ENCODE measurements around the gene NAXD. TPM values are rescaled to one million over a fixed set of nuclear protein-coding genes. Genes with fewer than 3 reads are reported as not detected.
"Not testable (repeated sequence)": the region's sequence is repeated elsewhere in the genome, so short reads cannot be mapped to it uniquely, and the experiment has no call there.

NAXD gene
- total RNA-seq, 1 donor from 2014 or later = 27.4 TPM

DNA sequence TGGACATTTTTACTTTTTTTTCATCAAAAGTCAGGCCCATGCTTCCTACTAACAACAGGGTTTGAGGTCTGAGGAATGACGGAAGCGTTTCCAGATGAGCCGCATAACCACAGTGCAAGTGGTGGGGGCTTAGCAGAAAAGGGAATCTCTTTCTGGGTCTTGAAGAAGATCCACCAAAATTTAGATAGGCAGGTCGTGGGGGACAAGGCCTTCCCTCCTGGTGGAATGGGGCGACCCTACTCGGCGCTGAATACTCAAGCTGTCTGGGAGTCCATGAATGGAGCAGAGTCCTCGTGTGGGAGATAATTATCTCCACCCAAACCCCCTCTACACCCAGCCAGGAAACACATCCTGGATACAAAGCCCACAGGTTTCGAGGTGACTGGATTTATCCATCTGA lies 53.7 kb downstream of the NAXD start:
- Histone ChIP-seq H3K9me3 (no peaks in the 10 kb centered on the region), H3K4me3 (no peak overlapping the region), H3K27ac (no peak overlapping the region), H3K36me3 (peaks cover 57% of the 10 kb centered on the region), H3K27me3 (ENCODE audit: low read depth) (no peaks in the 10 kb centered on the region), H3K4me1 (no peaks in the 10 kb centered on the region)
- intact Hi-C loops (cut with DNase I) = no loop called here
- ATAC-seq (no peak), DNase-seq (no peak)
- TF ChIP-seq, protein P1, sequence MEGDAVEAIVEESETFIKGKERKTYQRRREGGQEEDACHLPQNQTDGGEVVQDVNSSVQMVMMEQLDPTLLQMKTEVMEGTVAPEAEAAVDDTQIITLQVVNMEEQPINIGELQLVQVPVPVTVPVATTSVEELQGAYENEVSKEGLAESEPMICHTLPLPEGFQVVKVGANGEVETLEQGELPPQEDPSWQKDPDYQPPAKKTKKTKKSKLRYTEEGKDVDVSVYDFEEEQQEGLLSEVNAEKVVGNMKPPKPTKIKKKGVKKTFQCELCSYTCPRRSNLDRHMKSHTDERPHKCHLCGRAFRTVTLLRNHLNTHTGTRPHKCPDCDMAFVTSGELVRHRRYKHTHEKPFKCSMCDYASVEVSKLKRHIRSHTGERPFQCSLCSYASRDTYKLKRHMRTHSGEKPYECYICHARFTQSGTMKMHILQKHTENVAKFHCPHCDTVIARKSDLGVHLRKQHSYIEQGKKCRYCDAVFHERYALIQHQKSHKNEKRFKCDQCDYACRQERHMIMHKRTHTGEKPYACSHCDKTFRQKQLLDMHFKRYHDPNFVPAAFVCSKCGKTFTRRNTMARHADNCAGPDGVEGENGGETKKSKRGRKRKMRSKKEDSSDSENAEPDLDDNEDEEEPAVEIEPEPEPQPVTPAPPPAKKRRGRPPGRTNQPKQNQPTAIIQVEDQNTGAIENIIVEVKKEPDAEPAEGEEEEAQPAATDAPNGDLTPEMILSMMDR (IDR thresholded peaks at IDR 0.05) = no peak

DNA sequence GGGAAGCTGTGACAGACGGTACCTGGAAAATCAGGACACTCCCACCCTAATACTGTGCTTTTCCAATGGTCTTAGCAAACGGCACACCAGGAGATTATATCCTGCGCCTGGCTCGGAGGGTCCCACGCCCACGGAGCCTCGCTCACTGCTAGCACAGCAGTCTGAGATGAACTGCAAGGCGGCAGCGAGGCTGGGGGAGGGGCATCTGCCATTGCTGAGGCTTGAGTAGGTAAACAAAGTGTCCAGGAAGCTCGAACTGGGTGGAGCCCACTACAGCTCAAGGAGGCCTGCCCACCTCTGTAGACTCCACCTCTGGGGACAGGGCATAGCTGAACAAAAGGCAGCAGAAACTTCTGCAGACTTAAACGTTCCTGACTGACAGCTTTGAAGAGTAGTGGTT lies 54.5 kb downstream of the NAXD start:
- H3K9me3 ChIP-seq; H3K4me3 ChIP-seq; ATAC-seq; intact Hi-C loops (cut with DNase I); DNase-seq; H3K27ac ChIP-seq; H3K4me1 ChIP-seq; H3K27me3 ChIP-seq (ENCODE audit: low read depth): not testable (repeated sequence)
- peaks cover 49% of the 10 kb centered on the region for H3K36me3 ChIP-seq

DNA sequence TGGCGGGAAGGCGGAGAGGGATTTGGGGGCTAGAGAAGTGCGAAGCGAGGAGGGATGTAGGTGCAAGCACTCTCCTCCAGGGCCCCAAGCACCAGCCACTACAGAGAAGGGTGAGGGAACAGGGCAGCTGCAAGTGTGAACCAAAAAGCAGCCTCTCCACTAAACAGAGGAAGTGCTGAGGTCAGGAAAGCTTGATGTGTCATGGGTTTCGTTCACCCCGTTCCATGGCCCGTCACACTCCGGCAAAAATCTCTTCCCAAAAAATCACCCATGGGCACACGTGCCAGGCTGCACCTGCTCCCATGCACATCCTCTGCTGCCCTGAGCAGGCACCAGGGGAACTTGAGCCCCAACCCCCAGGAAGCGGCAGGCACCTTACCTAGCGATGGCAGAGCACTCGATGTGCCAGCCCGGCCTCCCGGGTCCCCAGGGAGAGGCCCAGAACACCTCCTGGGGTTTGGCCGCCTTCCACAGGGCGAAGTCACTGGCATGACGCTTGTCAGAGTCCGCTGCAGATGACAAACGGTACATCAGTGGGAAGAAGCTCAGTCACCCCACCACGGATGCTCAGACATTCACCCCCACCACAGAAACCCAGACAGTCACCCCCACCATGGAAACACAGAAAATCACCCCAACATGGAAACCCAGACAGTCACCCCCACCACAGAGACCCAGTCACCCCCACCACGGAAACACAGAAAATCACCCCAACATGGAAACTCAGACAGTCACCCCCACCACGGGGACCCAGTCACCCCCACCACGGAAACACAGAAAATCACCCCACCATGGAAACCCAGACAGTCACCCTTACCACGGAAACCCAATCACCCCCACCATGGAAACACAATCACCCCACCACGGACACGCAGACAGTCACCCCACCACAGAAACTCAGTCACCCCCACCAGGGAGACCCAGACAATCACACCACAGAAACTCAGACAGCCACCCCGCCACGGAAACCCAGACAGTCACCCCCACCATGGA lies 61.5 kb downstream of the NAXD start:
- Histone ChIP-seq H3K9me3 (no peaks in the 10 kb centered on the region), H3K27me3 (ENCODE audit: low read depth) (no peaks in the 10 kb centered on the region), H3K27ac (peak overlapping the region; percentile 11), H3K4me3 (no peak overlapping the region), H3K36me3 (peaks cover 48% of the 10 kb centered on the region), H3K4me1 (no peaks in the 10 kb centered on the region)
- ATAC-seq (peak; percentile 69 to 72), DNase-seq (no peak)
- intact Hi-C loops (cut with DNase I) = no loop called here
- TF ChIP-seq, protein P1 (IDR thresholded peaks at IDR 0.05) = no peak

DNA sequence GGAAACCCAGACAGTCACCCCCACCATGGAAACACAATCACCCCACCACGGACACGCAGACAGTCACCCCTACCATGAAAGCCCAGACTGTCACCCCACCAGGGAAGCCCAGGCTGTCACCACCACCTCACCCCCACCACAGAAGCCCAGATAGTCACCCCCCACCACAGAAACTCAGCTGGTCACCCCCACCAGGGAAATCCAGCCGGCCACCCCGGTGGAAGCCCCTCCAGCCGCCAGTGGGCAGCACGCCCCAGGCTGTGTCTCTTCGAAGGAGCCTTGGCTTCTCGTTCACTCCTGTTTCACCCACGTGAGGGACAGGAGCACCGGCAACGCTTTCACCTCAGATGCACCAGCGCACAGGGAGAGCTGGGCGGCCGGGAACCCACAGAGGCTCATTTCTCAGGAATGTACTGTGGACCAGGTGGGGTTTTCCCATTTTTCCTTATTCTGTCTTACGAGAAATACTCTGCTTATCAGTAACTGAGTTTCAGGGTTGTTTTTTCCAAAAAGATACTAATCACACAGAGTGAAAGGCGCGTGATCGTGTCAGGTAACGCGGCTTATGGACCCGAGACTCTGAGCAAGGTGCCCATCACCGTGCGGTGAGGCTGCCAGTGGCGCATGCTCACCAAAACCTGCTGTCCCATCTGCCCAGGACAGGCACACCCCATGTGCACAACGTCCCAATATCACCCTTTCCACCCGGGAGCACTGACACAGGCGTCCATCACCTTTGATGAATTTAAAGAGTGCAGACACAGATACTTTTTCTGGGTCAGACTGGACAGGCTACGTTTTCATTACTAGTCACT lies 62.6 kb downstream of the NAXD start:
- ATAC-seq (no peak), DNase-seq (no peak)
- Histone ChIP-seq H3K36me3 (peaks cover 59% of the 10 kb centered on the region), H3K9me3 (no peaks in the 10 kb centered on the region), H3K4me1 (no peaks in the 10 kb centered on the region), H3K4me3 (no peak overlapping the region), H3K27me3 (ENCODE audit: low read depth) (no peaks in the 10 kb centered on the region), H3K27ac (no peak overlapping the region)
- TF ChIP-seq, protein P1 (IDR thresholded peaks at IDR 0.05) = no peak
- intact Hi-C loops (cut with DNase I) = no loop called here

DNA sequence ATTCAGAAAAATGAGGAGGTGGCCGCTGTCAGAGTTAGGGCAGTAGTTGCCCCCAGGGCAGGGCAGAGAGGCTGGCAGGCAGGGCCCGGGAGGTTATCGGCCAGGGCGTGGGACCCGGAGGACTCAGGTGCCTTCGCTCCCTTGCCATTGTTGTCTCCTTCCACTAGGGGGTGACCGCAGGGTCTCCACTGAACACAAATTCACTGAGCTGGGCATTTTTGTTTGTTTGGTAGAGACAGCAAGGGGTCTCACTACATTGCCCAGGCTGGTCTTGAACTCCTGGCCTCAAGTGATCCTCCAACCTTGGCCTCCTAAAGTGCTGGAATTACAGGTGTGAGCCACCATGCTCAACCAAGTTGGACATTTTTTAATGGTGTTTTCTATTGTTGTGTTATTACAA lies 65.5 kb downstream of the NAXD start:
- H3K9me3 ChIP-seq = no peaks in the 10 kb centered on the region
- peaks cover 82% of the 10 kb centered on the region for H3K36me3 ChIP-seq
- intact Hi-C loops (cut with DNase I) = no loop called here
- no peaks in the 10 kb centered on the region for H3K27me3 ChIP-seq (ENCODE audit: low read depth)
- no peaks in the 10 kb centered on the region for H3K4me1 ChIP-seq
- DNase-seq (no peak), ATAC-seq (no peak)
- TF ChIP-seq, protein P1 (IDR thresholded peaks at IDR 0.05) = peak; percentile 18
- no peak overlapping the region for H3K4me3 ChIP-seq
- no peak overlapping the region for H3K27ac ChIP-seq
